GM18526 (cell line): ENCODE results near the gene BMP2K.

Experiments
- POLR2A ChIP-seq: IDR thresholded peaks from 3 replicates; pipeline ENCODE4 v1.6.1; 2011; ENCODE audit not compliant: insufficient read length; ENCODE audit errors: extremely low read depth

BMP2K gene

DNA sequence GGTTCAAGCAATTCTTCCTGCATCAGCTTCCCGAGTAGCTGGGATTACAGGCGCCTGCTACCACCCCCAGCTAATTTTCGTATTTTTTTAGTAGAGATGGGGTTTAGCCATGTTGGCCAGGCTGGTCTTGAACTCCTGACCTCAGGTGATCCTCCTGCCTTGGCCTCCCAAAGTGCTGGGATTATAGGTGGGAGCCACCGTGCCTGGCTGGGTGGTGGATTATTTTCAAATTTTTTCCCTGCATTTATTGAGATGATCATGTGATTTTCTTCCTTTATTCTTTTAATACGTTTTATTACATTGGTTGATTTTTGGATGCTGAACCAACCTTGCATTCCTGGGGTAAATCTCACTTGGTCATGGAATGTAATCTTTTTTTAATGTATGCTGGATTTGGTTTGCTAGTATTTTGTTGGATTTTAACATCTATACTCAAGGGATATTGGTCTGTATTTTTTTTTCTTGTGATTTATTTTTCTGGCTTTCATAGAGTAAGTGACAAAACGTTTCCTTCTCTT, 30.9 kb downstream of the BMP2K start:
- no peak for TF ChIP-seq POLR2A

DNA sequence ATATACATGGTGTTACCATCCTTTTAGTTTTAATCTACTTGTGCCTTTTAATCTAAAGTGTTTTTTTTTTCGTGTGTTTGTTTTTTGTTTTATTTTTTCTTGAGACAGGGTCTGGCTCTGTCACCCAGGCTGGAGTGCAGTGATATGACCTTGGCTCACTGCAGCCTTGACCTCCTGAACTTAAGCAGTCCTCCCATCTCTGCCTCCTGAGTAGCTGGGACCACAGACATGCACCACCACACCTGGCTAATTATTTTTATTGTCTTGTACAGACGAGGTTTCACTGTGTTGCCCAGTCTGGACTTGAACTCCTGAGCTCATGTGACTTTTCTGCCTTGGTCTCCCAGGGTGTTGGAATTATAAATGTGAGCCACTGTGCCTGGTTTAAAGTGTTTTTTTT, 33.1 kb downstream of the BMP2K start:
- TF ChIP-seq POLR2A, result no peak

DNA sequence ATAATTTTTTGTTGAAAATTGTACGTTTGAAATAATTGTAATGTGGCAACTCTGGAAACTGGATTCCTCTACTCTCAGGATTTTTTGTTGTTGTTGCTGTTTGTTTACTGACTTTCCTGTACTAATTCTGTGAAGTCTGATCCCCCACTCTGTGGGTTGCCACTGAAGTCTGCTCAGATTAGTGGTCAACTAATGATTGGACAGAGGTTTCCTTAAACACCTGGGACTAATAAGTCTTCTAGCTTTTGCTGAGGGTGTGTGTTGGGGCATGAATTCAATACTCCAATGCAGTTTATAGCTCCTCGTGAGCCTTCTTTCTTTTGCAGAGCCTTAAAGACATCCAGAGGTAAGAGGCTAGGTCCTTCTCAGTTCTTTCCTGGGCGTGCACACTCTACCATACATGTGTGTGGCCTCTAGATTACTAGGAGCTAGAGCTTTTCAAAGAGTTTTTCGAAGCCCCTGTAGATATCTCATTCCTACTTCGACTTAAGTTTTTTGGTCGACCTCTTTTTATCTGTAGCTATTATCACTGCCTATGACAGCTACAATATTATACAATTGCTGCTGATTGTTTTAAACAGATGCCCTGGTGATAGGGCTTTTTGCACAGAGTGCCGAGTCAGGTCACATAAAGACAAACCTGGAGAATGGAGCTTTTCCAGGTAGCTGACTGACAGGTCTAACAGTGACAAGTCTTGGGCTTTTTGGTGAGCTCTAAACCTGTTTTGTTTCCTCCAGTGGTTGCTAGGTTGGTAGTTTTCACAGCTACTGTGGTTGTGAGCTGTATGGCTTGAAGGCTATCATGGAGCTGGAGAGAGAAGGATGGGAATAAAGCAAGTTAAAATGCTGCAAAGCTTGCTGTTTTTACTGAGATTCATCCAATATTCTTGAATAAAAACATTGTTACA, 34.0 kb downstream of the BMP2K start:
- TF ChIP-seq POLR2A, result no peak

DNA sequence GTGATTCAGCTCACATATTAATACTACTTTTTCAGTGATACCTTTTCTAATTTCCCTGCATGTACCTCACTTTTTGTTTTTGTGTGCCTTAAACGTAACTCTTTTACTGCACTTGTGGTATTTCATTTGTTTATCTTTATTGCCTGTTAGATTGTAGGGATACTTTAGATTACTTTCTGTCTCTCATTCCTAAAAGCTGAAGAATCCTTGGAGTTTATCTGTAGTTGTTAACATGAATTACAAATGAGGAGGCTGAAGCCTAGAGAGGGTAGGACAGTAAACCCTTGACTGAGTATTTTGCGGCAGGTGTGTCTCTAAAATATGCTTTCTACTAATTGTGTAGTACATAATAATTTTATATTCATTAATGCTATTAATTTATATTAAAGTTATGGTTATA, 34.9 kb downstream of the BMP2K start:
- no peak for TF ChIP-seq POLR2A

DNA sequence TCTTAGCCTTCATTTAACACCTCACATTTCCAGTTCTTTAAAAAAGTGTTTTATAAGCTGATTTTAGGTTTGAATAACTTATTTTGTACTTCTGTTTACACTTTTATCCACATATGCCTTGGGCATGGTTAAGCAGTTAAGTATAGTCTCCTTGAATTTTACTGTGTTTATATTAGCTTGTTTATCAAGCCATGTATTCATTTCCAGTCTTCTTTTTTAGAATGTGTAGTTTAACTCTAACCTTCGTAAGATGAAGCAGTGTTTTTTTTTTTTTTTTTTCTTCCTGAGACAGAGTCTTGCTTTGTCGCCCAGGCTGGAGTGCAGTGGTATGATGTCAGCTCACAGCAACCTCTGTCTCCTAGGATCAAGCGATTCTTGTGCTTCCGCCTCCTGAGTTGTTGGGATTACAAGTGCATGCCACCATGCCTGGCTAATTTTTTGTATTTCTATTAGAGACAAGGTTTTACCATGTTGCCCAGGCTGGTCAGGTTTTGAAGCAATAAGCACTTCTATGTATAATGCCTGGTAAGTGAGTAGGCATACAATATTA, 42.5 kb downstream of the BMP2K start:
- no peak for TF ChIP-seq POLR2A

DNA sequence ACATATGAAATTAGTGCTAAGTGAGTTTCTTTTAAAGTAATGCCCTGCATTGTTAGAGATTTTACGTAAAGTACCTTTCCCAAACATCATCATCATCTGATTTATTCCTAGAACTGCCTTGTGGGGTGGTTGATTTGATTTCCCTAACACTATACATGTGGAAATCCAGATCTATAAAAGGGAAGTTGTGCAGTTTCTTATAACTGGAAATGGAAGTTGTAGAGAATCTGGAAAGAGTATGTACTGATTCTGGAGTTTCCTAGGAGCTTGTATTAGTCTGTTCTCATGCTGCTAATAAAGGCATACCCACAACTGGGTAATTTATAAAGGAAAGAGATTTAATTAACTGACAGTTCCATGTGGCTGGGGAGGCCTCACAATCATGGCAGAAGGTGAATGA, 47.9 kb downstream of the BMP2K start:
- TF ChIP-seq POLR2A, result no peak

DNA sequence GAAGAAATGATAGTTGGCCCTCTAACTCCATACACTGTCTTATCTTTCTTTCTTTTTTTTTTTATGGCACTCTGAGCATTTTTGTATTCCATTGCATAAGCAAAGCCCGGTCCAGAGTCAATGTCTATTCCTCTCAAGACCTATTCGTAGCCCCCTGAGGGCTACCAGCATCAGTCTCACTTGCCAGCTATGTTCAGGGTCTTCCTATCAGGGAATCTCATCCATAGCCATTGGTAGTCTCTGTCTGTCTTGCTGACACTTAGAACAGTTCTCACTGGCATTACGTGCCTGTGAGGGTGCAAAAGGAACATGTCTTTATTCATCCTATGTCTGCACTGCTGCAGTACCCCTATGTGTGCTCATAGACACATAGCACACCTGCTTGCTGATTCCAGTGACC, 51.0 kb downstream of the BMP2K start:
- TF ChIP-seq POLR2A, result no peak

DNA sequence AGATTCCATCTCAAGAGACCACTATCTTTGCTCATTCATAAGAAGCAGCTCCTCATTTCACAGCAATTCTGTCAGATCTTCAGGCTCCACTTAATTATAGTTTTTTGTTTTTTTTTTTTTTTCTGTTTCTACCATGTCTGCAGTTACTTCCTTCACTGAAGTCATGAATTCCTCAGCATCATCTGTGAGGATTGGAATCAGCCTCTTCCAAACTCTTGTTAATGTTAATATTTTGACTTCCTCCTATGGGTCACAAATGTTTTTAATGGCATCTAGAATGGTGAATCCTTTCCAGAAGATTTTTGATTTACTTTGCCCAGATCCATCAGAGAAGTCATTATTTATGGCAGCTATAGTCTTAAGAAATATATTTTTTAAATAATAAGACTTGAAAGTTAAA, 53.1 kb downstream of the BMP2K start:
- TF ChIP-seq POLR2A, result no peak

DNA sequence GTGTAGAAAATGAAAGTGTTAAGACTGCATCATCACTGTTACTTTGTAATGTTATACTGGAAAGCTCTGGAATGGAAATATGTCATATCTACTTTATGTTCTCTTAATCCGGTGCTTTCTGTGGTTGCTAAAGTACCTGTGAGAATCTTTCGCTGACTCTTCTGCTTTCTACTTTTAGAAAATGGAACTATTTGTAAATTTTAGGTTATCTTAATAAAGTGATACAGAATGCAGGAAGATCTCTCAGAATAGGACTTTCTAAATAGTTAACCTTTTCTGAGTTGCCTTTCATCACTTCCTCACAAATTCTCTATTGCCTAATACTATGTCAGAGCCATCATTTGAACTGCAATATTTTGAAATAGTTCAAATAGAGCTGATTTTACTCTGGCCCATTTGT, 69.3 kb downstream of the BMP2K start:
- no peak for TF ChIP-seq POLR2A

DNA sequence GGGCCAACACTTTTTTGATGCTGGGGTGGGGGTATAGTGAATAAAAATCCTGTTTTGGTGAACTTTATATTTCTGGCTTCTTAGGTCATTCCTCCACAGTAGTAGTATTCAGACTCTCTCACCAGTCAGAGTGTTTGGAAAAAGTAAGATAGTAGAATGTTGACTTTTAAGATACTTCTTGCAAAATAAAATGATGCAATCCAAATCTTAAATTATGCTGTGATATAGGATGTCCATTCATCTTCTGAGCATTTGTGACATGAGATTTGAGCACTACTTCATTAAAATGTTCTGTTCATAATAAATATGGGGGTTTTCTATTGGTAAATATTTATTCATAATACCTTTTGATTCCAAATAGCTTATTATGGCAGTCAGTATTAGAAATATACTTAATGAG, 70.1 kb downstream of the BMP2K start:
- no peak for TF ChIP-seq POLR2A

DNA sequence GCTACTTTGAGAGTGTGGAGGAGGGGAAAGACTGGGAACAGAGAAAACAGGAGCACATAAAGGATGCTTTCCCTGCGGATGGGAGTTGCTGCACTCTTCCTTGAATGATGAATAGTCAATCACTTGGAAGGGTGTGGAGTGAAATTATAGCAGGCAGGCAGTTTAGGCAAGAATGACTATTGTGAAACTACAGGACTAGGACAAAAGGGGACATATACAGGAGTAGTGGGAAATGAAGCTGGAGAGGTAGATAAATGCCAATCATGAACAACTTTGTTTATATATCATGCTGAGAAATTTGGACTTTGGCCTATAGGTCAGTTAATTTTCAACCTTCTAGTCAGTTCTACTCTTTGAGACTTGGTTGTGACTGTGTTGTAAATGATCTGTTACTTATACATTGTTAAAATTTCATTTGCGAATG, 86.2 kb downstream of the BMP2K start:
- TF ChIP-seq POLR2A, result no peak

DNA sequence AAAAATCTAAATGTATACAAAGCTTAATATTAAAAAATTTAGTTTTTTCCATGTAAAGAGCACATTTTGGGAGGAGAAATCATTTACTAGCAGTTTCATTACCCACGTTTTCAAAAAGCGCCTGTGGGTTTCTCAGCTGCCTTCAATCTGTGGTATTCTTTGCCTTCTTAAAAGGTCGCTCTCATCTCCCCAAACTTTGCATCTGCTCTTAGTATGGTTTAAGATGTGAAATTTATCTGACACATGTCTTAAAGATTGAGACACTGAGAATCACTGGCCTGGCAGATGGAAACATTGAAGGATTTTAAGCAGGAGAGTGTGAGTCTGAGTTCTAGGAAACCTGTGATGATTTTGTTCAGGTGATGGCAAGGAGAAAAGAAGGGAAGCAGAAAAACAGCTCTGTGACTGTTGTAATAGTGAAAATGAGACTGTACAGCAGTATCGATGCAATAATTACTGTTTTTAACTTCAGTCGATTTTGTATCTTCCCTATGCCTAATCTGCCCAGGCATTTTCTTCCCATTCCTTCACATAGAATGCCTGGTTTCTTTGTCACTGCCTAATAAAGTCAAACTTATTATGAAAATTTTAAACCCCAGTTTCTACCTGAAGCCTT, 87.2 kb downstream of the BMP2K start:
- TF ChIP-seq POLR2A, result no peak

DNA sequence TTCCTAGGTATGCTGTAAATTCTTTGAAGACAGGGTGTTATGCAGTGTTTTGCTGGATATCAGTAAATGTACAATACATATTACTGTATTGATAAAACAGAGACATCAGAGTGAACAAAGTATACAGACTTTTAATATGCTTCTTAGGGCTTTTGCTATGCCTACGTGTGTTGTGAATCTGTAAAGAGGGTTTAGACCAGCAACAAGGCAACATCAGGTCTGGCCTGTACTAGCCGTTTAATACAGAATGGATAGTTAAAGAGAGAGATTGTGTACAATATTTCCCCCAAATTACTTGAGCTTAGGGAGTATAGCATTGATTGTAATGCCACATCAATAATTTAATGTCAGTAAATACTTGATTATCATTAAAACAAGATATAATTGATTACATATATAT, 87.8 kb downstream of the BMP2K start:
- TF ChIP-seq POLR2A, result no peak

DNA sequence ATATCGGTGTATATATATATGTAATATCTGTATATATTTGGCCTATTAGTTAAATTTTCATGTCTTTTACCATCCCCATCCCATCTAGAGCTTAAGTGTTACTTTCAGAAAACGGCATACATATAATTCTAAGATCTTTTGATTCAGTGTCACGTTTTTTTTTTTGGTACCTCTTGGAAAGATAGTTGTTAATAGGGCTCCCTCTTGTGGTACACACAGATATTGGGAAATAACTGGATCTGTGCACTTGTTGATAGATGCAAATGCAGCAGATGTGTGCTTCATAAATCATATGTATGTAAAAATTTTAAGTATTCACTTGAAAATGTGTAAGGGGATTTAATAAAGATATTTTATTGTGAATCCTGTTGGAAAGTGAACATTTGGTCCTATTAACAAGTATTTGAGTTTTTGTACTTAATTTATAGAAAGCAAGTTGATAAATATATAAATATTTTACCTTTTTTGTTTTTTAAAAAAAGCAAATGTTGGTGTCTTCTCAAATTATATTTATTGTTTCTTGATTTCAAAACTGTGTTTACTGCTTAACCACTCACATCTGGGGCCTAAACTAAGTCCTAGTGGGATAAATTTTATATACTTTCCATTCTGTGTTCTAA, 88.4 kb downstream of the BMP2K start:
- TF ChIP-seq POLR2A, result no peak

DNA sequence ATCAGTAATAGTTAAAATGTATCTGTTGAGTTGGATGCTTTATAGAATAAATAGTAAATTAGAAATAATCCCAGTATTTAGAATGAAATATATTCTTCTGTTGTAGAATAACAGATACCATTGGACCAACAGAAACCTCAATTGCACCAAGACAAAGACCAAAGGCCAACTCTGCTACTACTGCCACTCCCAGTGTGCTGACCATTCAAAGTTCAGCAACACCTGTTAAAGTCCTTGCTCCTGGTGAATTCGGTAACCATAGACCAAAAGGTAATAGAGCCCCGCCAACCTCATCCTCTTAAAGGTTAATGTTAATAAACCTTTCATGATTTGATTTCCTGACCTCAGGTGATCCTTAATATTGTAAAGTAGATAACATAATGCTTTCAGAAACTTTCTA, 89.3 kb downstream of the BMP2K start:
- TF ChIP-seq POLR2A, result no peak

DNA sequence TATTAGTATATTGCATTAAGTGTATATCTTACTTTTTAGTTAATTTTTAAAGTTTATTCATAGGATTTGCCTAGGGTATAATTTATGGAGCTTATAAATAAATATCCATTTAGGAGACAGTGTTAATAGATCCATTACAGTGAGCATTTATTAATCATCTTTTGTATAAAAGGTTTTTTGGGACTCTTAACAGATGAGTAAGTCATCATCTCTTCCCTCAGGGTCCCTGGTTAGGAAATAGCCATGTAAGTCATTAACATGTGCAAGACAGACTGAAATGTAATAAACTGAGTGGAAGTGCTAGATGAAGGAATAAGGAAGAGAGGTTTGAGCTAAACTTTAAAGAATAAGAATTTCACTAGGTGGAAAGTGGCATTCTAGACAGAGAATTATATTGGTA, 93.9 kb downstream of the BMP2K start:
- no peak for TF ChIP-seq POLR2A
